BLaER1 (cell line): ENCODE measurements around the gene KRTAP16-1.
"Not testable (repeated sequence)": the region's sequence is repeated elsewhere in the genome, so short reads cannot be mapped to it uniquely, and the experiment has no call there.

Experiments used
- H3K27ac ChIP-seq: shearing (Covaris generic); formaldehyde crosslinking; 2 replicates; pipeline ENCODE4 v1.8.1; 2022
- H3K27me3 ChIP-seq: shearing (Covaris generic); formaldehyde crosslinking; 2 replicates; pipeline ENCODE4 v1.8.1; 2022
- H3K36me3 ChIP-seq: shearing (Covaris generic); formaldehyde crosslinking; 2 replicates; pipeline ENCODE4 v1.8.1; 2022
- H3K4me1 ChIP-seq: shearing (Covaris generic); formaldehyde crosslinking; 2 replicates; pipeline ENCODE4 v1.8.1; 2022
- H3K4me2 ChIP-seq: shearing (Covaris generic); formaldehyde crosslinking; 2 replicates; pipeline ENCODE4 v1.8.1; 2022
- H3K4me3 ChIP-seq: shearing (Covaris generic); formaldehyde crosslinking; 2 replicates; pipeline ENCODE4 v1.8.1; 2022
- H3K9ac ChIP-seq: shearing (Covaris generic); formaldehyde crosslinking; 2 replicates; pipeline ENCODE4 v1.8.1; 2022
- H3K9me3 ChIP-seq: shearing (Covaris generic); formaldehyde crosslinking; 2 replicates; pipeline ENCODE4 v1.8.1; 2022
- H4K20me1 ChIP-seq: shearing (Covaris generic); formaldehyde crosslinking; 2 replicates; pipeline ENCODE4 v1.8.1; 2022
- Cebpa-rat ChIP-seq: shearing (Covaris generic); IDR thresholded peaks from 2 replicates; pipeline ENCODE4 v1.8.1; 2022

Gene KRTAP16-1

GRCh38 chr17:41278176-41278955 is 30.7 kb downstream of the KRTAP16-1 start:
- H3K36me3 ChIP-seq: no peaks in the 10 kb centered on the region
- H3K9ac ChIP-seq: no peak overlapping the region
- TF ChIP-seq Cebpa-rat: no peak
- H3K4me1 ChIP-seq: no peaks in the 10 kb centered on the region
- no peaks in the 10 kb centered on the region for H3K27me3 ChIP-seq
- no peaks in the 10 kb centered on the region for H3K9me3 ChIP-seq
- H3K27ac ChIP-seq: no peak overlapping the region
- H3K4me2 ChIP-seq: no peak overlapping the region
- no peak overlapping the region for H3K4me3 ChIP-seq
- H4K20me1 ChIP-seq: no peaks in the 10 kb centered on the region

GRCh38 chr17:41275648-41276190 is 33.4 kb downstream of the KRTAP16-1 start, which contains the start of gene KRTAP9-7:
TSS of gene KRTAP9-7 (plus strand) at chr17:41275698. CDS start at chr17:41275698, 0 bp downstream.
- H3K27ac ChIP-seq, H3K9me3 ChIP-seq, H4K20me1 ChIP-seq, H3K4me2 ChIP-seq, H3K4me3 ChIP-seq, H3K4me1 ChIP-seq, H3K27me3 ChIP-seq, H3K36me3 ChIP-seq, H3K9ac ChIP-seq: not testable (repeated sequence)

- Histone ChIP-seq H3K27ac (no peak overlapping the region), H3K36me3 (no peaks in the 10 kb centered on the region), H3K4me3 (no peak overlapping the region), H3K9me3 (no peaks in the 10 kb centered on the region), H3K4me2 (no peak overlapping the region), H3K27me3 (no peaks in the 10 kb centered on the region), H3K9ac (no peak overlapping the region), H3K4me1 (no peaks in the 10 kb centered on the region), H4K20me1 (no peaks in the 10 kb centered on the region)
- TF ChIP-seq Cebpa-rat: no peak
Measured at GRCh38 chr17:41271858-41272257, 37.3 kb downstream of the KRTAP16-1 start.

- not testable (repeated sequence) for H3K36me3 ChIP-seq, H4K20me1 ChIP-seq, H3K4me3 ChIP-seq, H3K4me1 ChIP-seq, H3K27me3 ChIP-seq, H3K9ac ChIP-seq, H3K4me2 ChIP-seq, H3K9me3 ChIP-seq, H3K27ac ChIP-seq
Measured at GRCh38 chr17:41271323-41271722, 37.8 kb downstream of the KRTAP16-1 start.

GRCh38 chr17:41267711-41268110 is 41.4 kb downstream of the KRTAP16-1 start:
- Histone ChIP-seq H3K4me2 (no peak overlapping the region), H3K9ac (no peak overlapping the region), H3K27me3 (no peaks in the 10 kb centered on the region), H3K4me3 (no peak overlapping the region), H4K20me1 (no peaks in the 10 kb centered on the region), H3K9me3 (no peaks in the 10 kb centered on the region), H3K27ac (no peak overlapping the region), H3K36me3 (no peaks in the 10 kb centered on the region), H3K4me1 (no peaks in the 10 kb centered on the region)
- no peak for TF ChIP-seq Cebpa-rat

- Histone ChIP-seq H3K27ac (no peak within 1 kb of the TSS), H3K27me3 (no peaks in the 10 kb centered on the region), H3K36me3 (no peaks in the 10 kb centered on the region)
Measured at GRCh38 chr17:41265078-41265477, 44.0 kb downstream of the KRTAP16-1 start, which contains the start of gene KRTAP9-6. TSS of gene KRTAP9-6 (plus strand) at chr17:41265378. CDS start at chr17:41265378, 0 bp downstream.

GRCh38 chr17:41264599-41264998 is 44.5 kb downstream of the KRTAP16-1 start:
- no peak for TF ChIP-seq Cebpa-rat
- Histone ChIP-seq H3K9ac (no peak overlapping the region), H3K4me1 (no peaks in the 10 kb centered on the region), H4K20me1 (no peaks in the 10 kb centered on the region), H3K4me2 (no peak overlapping the region), H3K36me3 (no peaks in the 10 kb centered on the region), H3K9me3 (no peaks in the 10 kb centered on the region), H3K4me3 (no peak overlapping the region), H3K27me3 (no peaks in the 10 kb centered on the region), H3K27ac (no peak overlapping the region)

More at GRCh38 chr17:41265078-41265477, 44.0 kb downstream of the KRTAP16-1 start, which contains the start of gene KRTAP9-6:
- Histone ChIP-seq H3K4me3 (no peak within 1 kb of the TSS), H4K20me1 (no peaks in the 10 kb centered on the region), H3K9me3 (no peaks in the 10 kb centered on the region), H3K4me1 (no peaks in the 10 kb centered on the region), H3K4me2 (no peak within 1 kb of the TSS), H3K9ac (no peak within 1 kb of the TSS)
- TF ChIP-seq Cebpa-rat: no peak

GRCh38 chr17:41263212-41263611 is 45.9 kb downstream of the KRTAP16-1 start:
- H3K36me3 ChIP-seq: no peaks in the 10 kb centered on the region
- no peak overlapping the region for H3K4me2 ChIP-seq
- H3K9ac ChIP-seq: no peak overlapping the region
- H3K9me3 ChIP-seq: no peaks in the 10 kb centered on the region
- H3K27ac ChIP-seq: no peak overlapping the region
- H3K27me3 ChIP-seq: no peaks in the 10 kb centered on the region
- no peak for TF ChIP-seq Cebpa-rat
- no peak overlapping the region for H3K4me3 ChIP-seq
- no peaks in the 10 kb centered on the region for H3K4me1 ChIP-seq
- no peaks in the 10 kb centered on the region for H4K20me1 ChIP-seq

GRCh38 chr17:41258406-41258805 is 50.7 kb downstream of the KRTAP16-1 start:
- Histone ChIP-seq H3K36me3 (no peaks in the 10 kb centered on the region), H3K4me2 (no peak overlapping the region), H3K9me3 (no peaks in the 10 kb centered on the region), H3K27me3 (no peaks in the 10 kb centered on the region), H3K4me3 (no peak overlapping the region), H3K9ac (no peak overlapping the region), H3K4me1 (no peaks in the 10 kb centered on the region), H4K20me1 (no peaks in the 10 kb centered on the region), H3K27ac (no peak overlapping the region)
- TF ChIP-seq Cebpa-rat: no peak
